Measurements from ENCODE around the gene SEMA3A. TPM values are rescaled to one million over a fixed set of nuclear protein-coding genes. Genes with fewer than 3 reads are reported as not detected.
"Not testable (repeated sequence)": the region's sequence is repeated elsewhere in the genome, so short reads cannot be mapped to it uniquely, and the experiment has no call there.

The SEMA3A gene
- total and polyA plus RNA-seq, 4 donors: 11.7 to 32.0 (median 24.1) TPM

- no peaks in the 10 kb centered on the region for H3K9me3 ChIP-seq (ENCODE audit: control insufficient read depth, insufficient read depth, low read length)
- no CpG with 5 or more reads among the region's 2 CpGs for WGBS (ENCODE audit: insufficient coverage)
- peak in 1 of 6 donors; percentile 28 for DNase-seq (ENCODE audit: low read depth in 4 of 6, low spot score in 6 of 6)
These were observed 32.2 kb upstream of the SEMA3A start for GRCh38 chr7:84226759-84227158.

GRCh38 chr7:84224505-84224904, 29.9 kb upstream of the SEMA3A start:
- WGBS (ENCODE audit: insufficient coverage): no CpG with 5 or more reads among the region's 2 CpGs
- no peak for DNase-seq (ENCODE audit: low read depth in 4 of 6, low spot score in 6 of 6)

More at GRCh38 chr7:84226759-84227158, 32.2 kb upstream of the SEMA3A start:
- Histone ChIP-seq H3K27ac (ENCODE audit: low read depth, low read length) (no peak overlapping the region), H3K4me3 (ENCODE audit: low read depth, low read length) (no peak overlapping the region), H3K27me3 (ENCODE audit: control insufficient read depth, insufficient read depth, low read length) (no peaks in the 10 kb centered on the region), H3K36me3 (ENCODE audit: control insufficient read depth, insufficient read depth, low read length) (no peaks in the 10 kb centered on the region), H3K4me1 (ENCODE audit: control insufficient read depth, insufficient read depth, low read length) (no peaks in the 10 kb centered on the region)

GRCh38 chr7:84219310-84219709, 24.7 kb upstream of the SEMA3A start:
- H3K27me3 ChIP-seq (ENCODE audit: control insufficient read depth, insufficient read depth, low read length): no peaks in the 10 kb centered on the region
- H3K9me3 ChIP-seq (ENCODE audit: control insufficient read depth, insufficient read depth, low read length): no peaks in the 10 kb centered on the region
- no peak overlapping the region for H3K27ac ChIP-seq (ENCODE audit: low read depth, low read length)
- no peaks in the 10 kb centered on the region for H3K36me3 ChIP-seq (ENCODE audit: control insufficient read depth, insufficient read depth, low read length)
- H3K4me3 ChIP-seq (ENCODE audit: low read depth, low read length): no peak overlapping the region
- H3K4me1 ChIP-seq (ENCODE audit: control insufficient read depth, insufficient read depth, low read length): no peaks in the 10 kb centered on the region
- no CpG with 5 or more reads among the region's 2 CpGs for WGBS (ENCODE audit: insufficient coverage)
- DNase-seq (ENCODE audit: low read depth in 4 of 6, low spot score in 6 of 6): no peak

More at GRCh38 chr7:84224505-84224904, 29.9 kb upstream of the SEMA3A start:
- Histone ChIP-seq H3K4me1 (ENCODE audit: control insufficient read depth, insufficient read depth, low read length) (no peaks in the 10 kb centered on the region), H3K4me3 (ENCODE audit: low read depth, low read length) (no peak overlapping the region), H3K9me3 (ENCODE audit: control insufficient read depth, insufficient read depth, low read length) (no peaks in the 10 kb centered on the region), H3K36me3 (ENCODE audit: control insufficient read depth, insufficient read depth, low read length) (no peaks in the 10 kb centered on the region), H3K27me3 (ENCODE audit: control insufficient read depth, insufficient read depth, low read length) (no peaks in the 10 kb centered on the region), H3K27ac (ENCODE audit: low read depth, low read length) (no peak overlapping the region)

- H3K27ac ChIP-seq (ENCODE audit: low read depth, low read length): no peak overlapping the region
- no peaks in the 10 kb centered on the region for H3K4me1 ChIP-seq (ENCODE audit: control insufficient read depth, insufficient read depth, low read length)
- no peak overlapping the region for H3K4me3 ChIP-seq (ENCODE audit: low read depth, low read length)
- DNase-seq (ENCODE audit: low read depth in 4 of 6, low spot score in 6 of 6): no peak
- WGBS (ENCODE audit: insufficient coverage): no CpG with 5 or more reads among the region's 2 CpGs
- H3K9me3 ChIP-seq (ENCODE audit: control insufficient read depth, insufficient read depth, low read length): no peaks in the 10 kb centered on the region
- no peaks in the 10 kb centered on the region for H3K36me3 ChIP-seq (ENCODE audit: control insufficient read depth, insufficient read depth, low read length)
- H3K27me3 ChIP-seq (ENCODE audit: control insufficient read depth, insufficient read depth, low read length): no peaks in the 10 kb centered on the region
These were observed 24.1 kb upstream of the SEMA3A start for GRCh38 chr7:84218681-84219080.

GRCh38 chr7:84216472-84216871, 21.9 kb upstream of the SEMA3A start:
- H3K4me1 ChIP-seq (ENCODE audit: control insufficient read depth, insufficient read depth, low read length): no peaks in the 10 kb centered on the region
- H3K27me3 ChIP-seq (ENCODE audit: control insufficient read depth, insufficient read depth, low read length): no peaks in the 10 kb centered on the region
- H3K36me3 ChIP-seq (ENCODE audit: control insufficient read depth, insufficient read depth, low read length): no peaks in the 10 kb centered on the region
- no CpG with 5 or more reads among the region's 1 CpG for WGBS (ENCODE audit: insufficient coverage)
- no peak for DNase-seq (ENCODE audit: low read depth in 4 of 6, low spot score in 6 of 6)
- no peak overlapping the region for H3K4me3 ChIP-seq (ENCODE audit: low read depth, low read length)
- H3K9me3 ChIP-seq (ENCODE audit: control insufficient read depth, insufficient read depth, low read length): no peaks in the 10 kb centered on the region
- no peak overlapping the region for H3K27ac ChIP-seq (ENCODE audit: low read depth, low read length)

- WGBS (ENCODE audit: insufficient coverage): 90% methylated on average over 4 of the region's 6 CpGs
- H3K36me3 ChIP-seq (ENCODE audit: control insufficient read depth, insufficient read depth, low read length); DNase-seq (ENCODE audit: low read depth in 4 of 6, low spot score in 6 of 6); H3K4me1 ChIP-seq (ENCODE audit: control insufficient read depth, insufficient read depth, low read length); H3K4me3 ChIP-seq (ENCODE audit: low read depth, low read length); H3K27ac ChIP-seq (ENCODE audit: low read depth, low read length); H3K9me3 ChIP-seq (ENCODE audit: control insufficient read depth, insufficient read depth, low read length); H3K27me3 ChIP-seq (ENCODE audit: control insufficient read depth, insufficient read depth, low read length): not testable (repeated sequence)
These were observed 20.2 kb upstream of the SEMA3A start for GRCh38 chr7:84214757-84215156.

- Histone ChIP-seq H3K4me3 (ENCODE audit: low read depth, low read length) (no peak overlapping the region), H3K36me3 (ENCODE audit: control insufficient read depth, insufficient read depth, low read length) (no peaks in the 10 kb centered on the region), H3K4me1 (ENCODE audit: control insufficient read depth, insufficient read depth, low read length) (no peaks in the 10 kb centered on the region), H3K27me3 (ENCODE audit: control insufficient read depth, insufficient read depth, low read length) (no peaks in the 10 kb centered on the region), H3K9me3 (ENCODE audit: control insufficient read depth, insufficient read depth, low read length) (no peaks in the 10 kb centered on the region), H3K27ac (ENCODE audit: low read depth, low read length) (no peak overlapping the region)
- 69% methylated on average over 2 of the region's 3 CpGs for WGBS (ENCODE audit: insufficient coverage)
- no peak for DNase-seq (ENCODE audit: low read depth in 4 of 6, low spot score in 6 of 6)
These were observed 15.7 kb upstream of the SEMA3A start for GRCh38 chr7:84210301-84210700.

GRCh38 chr7:84209006-84209405, 14.4 kb upstream of the SEMA3A start:
- no CpG with 5 or more reads among the region's 1 CpG for WGBS (ENCODE audit: insufficient coverage)
- Histone ChIP-seq H3K4me1 (ENCODE audit: control insufficient read depth, insufficient read depth, low read length) (no peaks in the 10 kb centered on the region), H3K27me3 (ENCODE audit: control insufficient read depth, insufficient read depth, low read length) (no peaks in the 10 kb centered on the region), H3K27ac (ENCODE audit: low read depth, low read length) (no peak overlapping the region), H3K9me3 (ENCODE audit: control insufficient read depth, insufficient read depth, low read length) (no peaks in the 10 kb centered on the region), H3K4me3 (ENCODE audit: low read depth, low read length) (no peak overlapping the region), H3K36me3 (ENCODE audit: control insufficient read depth, insufficient read depth, low read length) (no peaks in the 10 kb centered on the region)
- no peak for DNase-seq (ENCODE audit: low read depth in 4 of 6, low spot score in 6 of 6)

GRCh38 chr7:84207615-84208014, 13.0 kb upstream of the SEMA3A start:
- DNase-seq (ENCODE audit: low read depth in 4 of 6, low spot score in 6 of 6): peak in 1 of 6 donors; percentile 44
- no peak overlapping the region for H3K4me3 ChIP-seq (ENCODE audit: low read depth, low read length)

GRCh38 chr7:84207025-84207424, 12.4 kb upstream of the SEMA3A start:
- Histone ChIP-seq H3K9me3 (ENCODE audit: control insufficient read depth, insufficient read depth, low read length) (no peaks in the 10 kb centered on the region), H3K4me1 (ENCODE audit: control insufficient read depth, insufficient read depth, low read length) (no peaks in the 10 kb centered on the region), H3K36me3 (ENCODE audit: control insufficient read depth, insufficient read depth, low read length) (no peaks in the 10 kb centered on the region), H3K27ac (ENCODE audit: low read depth, low read length) (no peak overlapping the region), H3K4me3 (ENCODE audit: low read depth, low read length) (no peak overlapping the region), H3K27me3 (ENCODE audit: control insufficient read depth, insufficient read depth, low read length) (no peaks in the 10 kb centered on the region)
- DNase-seq (ENCODE audit: low read depth in 4 of 6, low spot score in 6 of 6): no peak
- no CpG with 5 or more reads among the region's 2 CpGs for WGBS (ENCODE audit: insufficient coverage)

More at GRCh38 chr7:84207615-84208014, 13.0 kb upstream of the SEMA3A start:
- WGBS (ENCODE audit: insufficient coverage): 100% methylated on average over 1 of the region's 2 CpGs
- Histone ChIP-seq H3K27me3 (ENCODE audit: control insufficient read depth, insufficient read depth, low read length) (no peaks in the 10 kb centered on the region), H3K9me3 (ENCODE audit: control insufficient read depth, insufficient read depth, low read length) (no peaks in the 10 kb centered on the region), H3K27ac (ENCODE audit: low read depth, low read length) (no peak overlapping the region), H3K4me1 (ENCODE audit: control insufficient read depth, insufficient read depth, low read length) (no peaks in the 10 kb centered on the region), H3K36me3 (ENCODE audit: control insufficient read depth, insufficient read depth, low read length) (no peaks in the 10 kb centered on the region)

Data from spinal cord (tissue), 10 donors.